Esophagus squamous epithelium (tissue), 5 donors: Measurements from ENCODE around the gene SLFNL1. TPM values are rescaled to one million over a fixed set of nuclear protein-coding genes. Genes with fewer than 3 reads are reported as not detected.

Experiments used
- DNase-seq: peaks from one replicate; lab custom pipeline; 2025; lab: John Stamatoyannopoulos, UW
- H3K27ac ChIP-seq, 4 donors: fragments of 200-600 bp; sonication (generic); one replicate each; pipeline ENCODE4 v1.5.1; 2016 to 2019; ENCODE audit warnings: mild to moderate bottlenecking in 1 of 4
- H3K27me3 ChIP-seq, 4 donors: fragments of 200-600 bp; sonication (generic); 1 replicate in 3 of 4; 2 replicates in 1 of 4; pipeline versions ENCODE4 v1.5.1 to v1.6.0; 2017 to 2021; ENCODE audit warnings: antibody characterized with exemption in 1 of 4
- H3K36me3 ChIP-seq, 3 donors: fragments of 200-600 bp; sonication (generic); one replicate each; pipeline ENCODE4 v1.5.1; 2016 to 2019
- H3K4me1 ChIP-seq, 3 donors: fragments of 200-600 bp; sonication (generic); one replicate each; pipeline ENCODE4 v1.5.1; 2017 to 2019
- H3K4me3 ChIP-seq, 4 donors: fragments of 200-600 bp; sonication (generic); 1 replicate in 3 of 4; 2 replicates in 1 of 4; pipeline ENCODE4 v1.5.1; 2016 to 2019; ENCODE audit warnings: mild to moderate bottlenecking in 2 of 4, moderate library complexity in 1 of 4
- H3K9me3 ChIP-seq, 3 donors: fragments of 200-600 bp; sonication (generic); one replicate each; pipeline ENCODE4 v1.5.1; 2016 to 2019
- CTCF ChIP-seq, 6 experiments: fragments of 450-650 bp in 4 of 6; fragments of 200-600 bp in 2 of 6; sonication (generic) in 2 of 6; IDR thresholded peaks; one replicate each; pipeline ENCODE4 v1.5.1; 2016 to 2019; ENCODE audit warnings: antibody characterized with exemption in 6 of 6, mild to moderate bottlenecking in 4 of 6, moderate library complexity in 4 of 6
- POLR2A ChIP-seq, 4 donors: fragments of 450-650 bp; IDR thresholded peaks; one replicate each; pipeline ENCODE4 v1.6.1; 2017; ENCODE audit warnings: antibody characterized with exemption in 4 of 4, mild to moderate bottlenecking in 4 of 4, moderate library complexity in 3 of 4
- WGBS, 2 donors: methylation state at CpG; one replicate each; pipeline ENCODE4 v1.1.5; 2018; 5-methylcytosine and 5-hydroxymethylcytosine counted together
- intact Hi-C: fragments of 100-400 bp; cut with DNase I; formaldehyde crosslinking; loops from one replicate; pipeline ENCODE4 v1.15.0; 2022
- total RNA-seq, 4 donors: library from RNA; depleted of rRNA; stranded (reverse); fragments of >200 nt; gene quantifications; one replicate each; pipeline ENCODE4 v1.1.0, GENCODE V29; 2016
- donor health status: DM: yes; HTN: yes; CAD: no.

Gene SLFNL1
- total RNA-seq, 4 donors from 2014 or later = 0.49 to 0.76 TPM; not detected in 2

GRCh38 chr1:40969445-40969844, 52.1 kb downstream of the SLFNL1 start:
- Histone ChIP-seq H3K27me3 (no peaks in the 10 kb centered on the region), H3K9me3 (no peaks in the 10 kb centered on the region), H3K36me3 (no peaks in the 10 kb centered on the region), H3K4me3 (no peak overlapping the region), H3K27ac (no peak overlapping the region), H3K4me1 (peaks cover 0 to 12% (median 7%) of the 10 kb centered on the region in 3 donors)
- intact Hi-C loops = no loop called here
- 90 to 93% methylated on average over 5 to 6 of the region's 6 CpGs for WGBS, 2 donors
- TF ChIP-seq CTCF (IDR thresholded peaks at IDR 0.05) (no peak), POLR2A (IDR thresholded peaks at IDR 0.05) (no peak)
- DNase-seq = no peak

GRCh38 chr1:40966417-40966816, 55.1 kb downstream of the SLFNL1 start:
- H3K9me3 ChIP-seq = no peaks in the 10 kb centered on the region
- H3K27ac ChIP-seq = no peak overlapping the region
- H3K27me3 ChIP-seq = no peaks in the 10 kb centered on the region
- intact Hi-C loops = no loop called here
- DNase-seq = no peak
- no peak overlapping the region for H3K4me3 ChIP-seq
- no peak for TF ChIP-seq CTCF (IDR thresholded peaks at IDR 0.05)
- no peak for TF ChIP-seq POLR2A (IDR thresholded peaks at IDR 0.05)
- H3K4me1 ChIP-seq = peaks cover 0 to 12% (median 7%) of the 10 kb centered on the region in 3 donors
- H3K36me3 ChIP-seq = no peaks in the 10 kb centered on the region
- 90 to 92% methylated on average over 4 of the region's 4 CpGs for WGBS, 2 donors

Other genes starting within 250 kb of the SLFNL1 start
- 1 to 10 TPM in 1 of 4 donors, under 1 TPM in 3; 0.50 to 2.1 (median 0.81) TPM for gene KCNQ4, start 237.9 kb downstream of the SLFNL1 start, total RNA-seq
- gene CITED4, start 159.4 kb downstream of the SLFNL1 start, total RNA-seq = 10 to 100 TPM; 12.2 to 40.6 (median 22.1) TPM
- 10 to 100 TPM; 14.6 to 42.8 (median 23.7) TPM for gene CTPS1, start 42.0 kb downstream of the SLFNL1 start, total RNA-seq
- 10 to 100 TPM in 3 of 4 donors, 1 to 10 TPM in 1; 4.4 to 46.9 (median 16.3) TPM for gene SCMH1, start 220.6 kb upstream of the SLFNL1 start, total RNA-seq